GM19035 (cell line): ENCODE results near the gene TEAD1.

Source experiments
- ATAC-seq: cut with Tn5 transposase; IDR thresholded peaks from one replicate; pipeline ENCODE4 v1.9.1; 2021; ENCODE audit not compliant: unreplicated experiment

The TEAD1 gene

DNA sequence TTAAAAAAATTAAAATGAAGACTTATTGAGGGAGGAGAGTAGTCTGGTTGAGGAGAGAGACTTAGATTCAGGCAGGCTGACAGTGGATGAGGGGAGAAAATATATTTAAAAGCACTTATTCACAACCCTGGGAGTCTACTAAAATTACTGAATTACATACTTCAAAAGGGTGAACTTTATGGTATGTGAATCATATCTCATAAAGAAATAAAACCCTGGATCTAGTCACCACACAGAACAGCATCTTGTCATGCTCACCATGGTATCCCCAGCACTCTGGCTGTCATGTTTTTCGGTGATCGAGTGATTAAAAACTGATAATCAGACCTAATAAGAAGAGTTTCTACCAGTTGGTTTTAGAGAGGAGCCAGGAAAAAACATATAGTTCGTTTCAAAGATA, 11.0 kb downstream of the TEAD1 start:
- ATAC-seq, result no peak

GRCh38 chr11:12686246-12687060, 12.2 kb downstream of the TEAD1 start:
- ATAC-seq, result no peak

DNA sequence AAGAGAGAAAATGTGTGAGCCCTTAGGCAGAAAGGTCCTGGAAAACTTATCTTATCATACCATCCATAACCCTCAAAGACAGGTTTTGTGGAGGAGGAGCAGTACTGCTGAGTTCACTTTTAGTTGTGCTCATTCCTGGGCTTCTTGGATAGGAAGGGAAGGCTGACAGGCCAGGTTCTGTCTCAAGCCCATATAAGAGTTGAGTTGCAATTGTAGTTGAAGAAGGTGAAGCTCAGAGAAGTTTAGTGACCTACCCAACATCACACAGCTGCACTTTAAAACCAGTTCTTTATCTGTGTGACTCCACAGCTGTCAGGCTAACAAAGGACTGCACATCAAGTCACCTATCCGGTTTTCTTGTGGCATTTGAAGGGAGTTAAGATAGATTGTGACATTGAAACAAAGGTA, 13.0 kb downstream of the TEAD1 start:
- ATAC-seq, result no peak

- no peak for ATAC-seq
Measured at GRCh38 chr11:12687740-12688139, 13.5 kb downstream of the TEAD1 start.

GRCh38 chr11:12689029-12689755, 15.0 kb downstream of the TEAD1 start:
- no peak for ATAC-seq

GRCh38 chr11:12690663-12691062, 16.4 kb downstream of the TEAD1 start:
- ATAC-seq, result no peak

GRCh38 chr11:12691473-12691872, 17.3 kb downstream of the TEAD1 start:
- no peak for ATAC-seq

DNA sequence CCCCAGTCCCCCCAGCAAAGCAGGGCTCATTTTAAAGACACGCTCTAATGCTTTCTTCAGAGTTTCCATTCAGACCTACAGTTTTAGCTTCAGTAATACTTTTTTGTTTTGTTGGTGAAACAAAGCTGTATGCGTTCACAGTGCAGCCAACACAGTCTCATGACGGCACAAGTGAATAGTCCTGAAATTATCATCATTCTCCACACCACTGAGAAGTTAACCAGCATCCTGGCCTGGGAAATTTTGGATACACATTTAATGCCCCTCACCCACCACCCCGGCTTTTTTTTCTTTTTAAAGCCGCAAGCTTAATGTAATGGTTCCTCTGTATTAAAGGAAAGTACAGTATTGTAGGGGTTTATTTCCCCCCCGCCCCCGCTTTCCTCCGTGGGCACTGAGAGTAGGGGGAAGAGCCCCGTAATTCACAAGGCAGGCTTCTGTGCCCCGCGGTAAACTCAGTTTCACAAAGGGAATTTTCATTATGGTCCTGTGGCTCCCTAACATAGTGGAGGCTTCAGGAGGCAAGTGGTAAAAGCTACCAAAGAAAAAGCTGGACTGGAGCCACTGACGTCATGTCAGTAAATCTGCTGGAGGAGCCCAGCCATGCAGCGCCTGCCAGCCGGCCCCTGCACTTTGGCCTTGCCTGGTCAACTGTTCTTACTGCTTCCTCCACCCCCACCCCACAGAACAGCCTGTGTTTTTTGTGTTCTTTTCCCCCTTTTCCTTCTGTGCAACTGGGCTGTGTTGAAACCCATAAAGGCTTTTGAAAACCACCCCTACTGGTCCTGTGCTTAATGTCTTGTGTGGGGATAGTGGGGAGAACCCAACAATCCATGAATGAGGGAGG, 18.2 kb downstream of the TEAD1 start:
- ATAC-seq, result no peak

GRCh38 chr11:12693094-12693478, 18.9 kb downstream of the TEAD1 start:
- no peak for ATAC-seq

- ATAC-seq, result no peak
Measured at GRCh38 chr11:12693479-12694182, 19.4 kb downstream of the TEAD1 start.

DNA sequence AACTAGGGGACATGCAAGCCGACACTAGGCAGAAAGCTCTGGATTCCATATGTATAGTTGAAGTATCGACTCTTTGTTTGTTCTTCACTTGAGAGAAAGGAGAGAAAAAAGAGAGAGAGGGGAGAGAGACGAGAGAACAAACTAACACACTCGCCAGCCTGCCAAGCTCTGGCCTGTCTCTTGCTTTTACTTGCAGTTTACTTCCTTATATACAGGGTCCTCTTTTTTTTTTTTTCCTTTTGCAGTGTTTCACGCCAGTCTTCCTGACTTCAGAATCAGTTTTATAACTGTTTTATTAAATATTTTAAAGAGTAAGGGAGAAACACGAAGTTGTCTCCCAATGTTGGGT, 19.9 kb downstream of the TEAD1 start:
- no peak for ATAC-seq

DNA sequence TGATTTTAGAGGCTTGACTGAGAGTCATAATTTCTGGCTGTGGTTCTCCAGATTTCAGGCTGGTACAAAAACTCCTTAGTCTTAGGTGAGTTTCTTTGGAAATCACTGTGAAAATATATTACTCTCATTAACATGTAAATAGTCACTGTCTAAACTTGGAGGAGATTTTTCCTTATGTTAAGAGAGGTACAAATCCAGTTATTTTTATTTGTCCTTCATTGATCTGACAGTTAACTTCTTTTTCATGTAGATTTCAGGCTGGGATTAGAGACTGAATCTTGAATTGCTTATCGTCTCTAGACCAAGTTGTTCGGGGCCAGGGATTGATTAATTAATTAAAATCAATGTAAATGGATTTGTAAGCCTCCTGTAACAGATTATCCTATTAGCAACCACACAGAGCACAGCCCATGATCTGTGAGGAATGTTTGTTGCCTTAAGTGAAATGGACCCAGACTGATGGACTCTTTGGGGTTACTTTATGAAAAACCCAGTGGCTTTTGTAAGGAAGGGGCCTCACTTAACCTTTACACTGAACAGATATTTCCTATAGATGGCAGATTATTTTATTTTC, 21.1 kb downstream of the TEAD1 start:
- no peak for ATAC-seq

- ATAC-seq, result no peak
Measured at GRCh38 chr11:12695873-12696272, 21.7 kb downstream of the TEAD1 start.

- ATAC-seq, result no peak
Measured at GRCh38 chr11:12696911-12697581, 22.8 kb downstream of the TEAD1 start.

DNA sequence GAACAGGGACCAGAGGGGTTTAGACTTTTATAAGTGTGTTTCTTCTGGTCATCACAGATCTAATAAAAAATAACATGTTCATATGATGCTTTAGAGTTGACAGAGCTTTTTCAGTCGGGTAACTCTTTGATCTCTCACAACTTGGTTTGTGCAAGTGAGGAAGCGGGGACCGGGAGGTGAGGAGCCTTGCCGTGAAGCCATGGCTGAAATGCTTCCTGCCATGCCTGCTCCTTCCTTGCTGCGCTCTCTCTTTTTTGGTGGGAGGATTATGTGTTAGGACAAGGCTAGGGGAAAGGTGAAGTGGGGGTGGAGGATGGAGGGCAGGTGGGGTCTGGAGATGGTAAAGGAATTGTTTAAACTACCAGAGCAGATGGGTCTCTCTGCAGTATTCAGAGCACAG, 23.8 kb downstream of the TEAD1 start:
- ATAC-seq, result no peak

DNA sequence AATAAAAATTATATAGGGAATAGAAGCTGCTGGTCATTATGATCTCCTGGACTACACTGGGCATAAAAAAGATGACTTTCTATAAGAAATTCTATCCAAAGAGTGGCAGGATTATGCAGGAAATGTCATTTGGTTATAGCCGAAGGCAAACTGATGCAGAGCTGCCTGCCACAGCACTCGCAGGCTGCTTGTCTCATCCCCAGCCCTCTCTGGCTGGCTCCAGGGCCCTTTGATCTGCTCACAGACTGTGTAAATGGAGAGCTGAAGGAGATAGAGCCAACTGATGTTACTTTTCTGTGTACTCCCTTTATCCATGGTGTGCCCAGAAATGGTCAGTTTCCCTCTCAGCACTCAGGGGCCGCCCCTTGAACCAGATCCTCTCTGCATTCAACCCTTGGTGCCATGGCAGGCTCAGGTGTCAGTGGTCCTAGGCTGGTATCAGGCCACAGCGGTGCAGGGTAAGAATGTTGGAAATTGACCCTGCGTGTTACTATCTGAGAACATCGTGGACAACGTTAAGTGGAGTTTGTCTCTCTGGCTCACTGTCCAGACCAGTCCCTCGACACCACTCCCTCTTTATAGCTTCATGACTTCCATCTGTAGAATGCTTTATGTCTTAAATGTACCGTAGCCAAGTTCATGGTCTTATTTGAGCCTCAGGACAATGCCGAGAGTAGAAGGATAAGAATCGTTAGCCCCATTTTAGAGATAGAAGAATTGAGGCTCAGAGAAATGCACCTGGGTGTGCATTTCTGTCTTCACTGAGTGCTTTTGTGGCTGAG, 27.8 kb downstream of the TEAD1 start:
- ATAC-seq, result no peak

- ATAC-seq, result no peak
Measured at GRCh38 chr11:12702999-12703453, 28.8 kb downstream of the TEAD1 start.

GRCh38 chr11:12704049-12704448, 29.8 kb downstream of the TEAD1 start:
- ATAC-seq, result no peak

DNA sequence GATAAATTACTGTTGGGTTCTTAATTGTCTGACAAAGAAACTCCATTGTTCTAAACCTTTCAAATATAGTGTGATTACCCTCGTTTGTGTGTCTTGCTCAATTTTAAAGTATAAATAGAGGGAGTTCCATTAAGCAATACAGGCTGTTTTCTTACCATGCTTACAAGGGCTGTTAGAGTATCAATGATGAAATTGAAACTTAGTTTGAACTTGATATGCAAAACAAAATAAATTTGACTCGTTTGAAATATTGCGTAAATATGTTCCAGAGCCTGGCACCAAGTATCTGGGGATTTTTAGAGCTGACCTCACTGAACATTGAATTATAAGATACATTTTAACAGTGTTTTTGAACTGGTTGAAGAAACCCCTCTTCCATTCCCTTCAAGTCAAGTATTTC, 31.7 kb downstream of the TEAD1 start:
- ATAC-seq, result no peak
